Esophagus muscularis mucosa (tissue), 4 donors: Measurements from ENCODE around the gene SULF2.

Experiments
- EP300 ChIP-seq: sonication (generic); formaldehyde crosslinking; IDR thresholded peaks from one replicate; pipeline ENCODE4 v1.6.1; 2017; ENCODE audit warnings: antibody characterized with exemption
- POLR2A ChIP-seq: fragments of 450-650 bp; IDR thresholded peaks from one replicate; pipeline ENCODE4 v1.6.1; 2017; ENCODE audit warnings: antibody characterized with exemption, moderate library complexity, mild to moderate bottlenecking, low read depth
- POLR2AphosphoS5 ChIP-seq, 2 donors: sonication (generic); formaldehyde crosslinking; IDR thresholded peaks; one replicate each; pipeline ENCODE4 v1.6.1; 2017; ENCODE audit warnings: antibody characterized with exemption in 2 of 2
- TF ChIP-seq, protein P1 (sequence below), 3 experiments: fragments of 200-600 bp in 2 of 3; fragments of 450-650 bp in 1 of 3; sonication (generic) in 2 of 3; IDR thresholded peaks; one replicate each; pipeline ENCODE4 v1.5.1; 2017 to 2019; ENCODE audit warnings: antibody characterized with exemption in 3 of 3, mild to moderate bottlenecking in 2 of 3, moderate library complexity in 1 of 3

GRCh38 chr20:47638851-47639250 is 146.4 kb downstream of the SULF2 start:
- TF ChIP-seq POLR2AphosphoS5 (IDR thresholded peaks at IDR 0.05) (no peak), POLR2A (no peak), EP300 (no peak)
- TF ChIP-seq, protein P1, sequence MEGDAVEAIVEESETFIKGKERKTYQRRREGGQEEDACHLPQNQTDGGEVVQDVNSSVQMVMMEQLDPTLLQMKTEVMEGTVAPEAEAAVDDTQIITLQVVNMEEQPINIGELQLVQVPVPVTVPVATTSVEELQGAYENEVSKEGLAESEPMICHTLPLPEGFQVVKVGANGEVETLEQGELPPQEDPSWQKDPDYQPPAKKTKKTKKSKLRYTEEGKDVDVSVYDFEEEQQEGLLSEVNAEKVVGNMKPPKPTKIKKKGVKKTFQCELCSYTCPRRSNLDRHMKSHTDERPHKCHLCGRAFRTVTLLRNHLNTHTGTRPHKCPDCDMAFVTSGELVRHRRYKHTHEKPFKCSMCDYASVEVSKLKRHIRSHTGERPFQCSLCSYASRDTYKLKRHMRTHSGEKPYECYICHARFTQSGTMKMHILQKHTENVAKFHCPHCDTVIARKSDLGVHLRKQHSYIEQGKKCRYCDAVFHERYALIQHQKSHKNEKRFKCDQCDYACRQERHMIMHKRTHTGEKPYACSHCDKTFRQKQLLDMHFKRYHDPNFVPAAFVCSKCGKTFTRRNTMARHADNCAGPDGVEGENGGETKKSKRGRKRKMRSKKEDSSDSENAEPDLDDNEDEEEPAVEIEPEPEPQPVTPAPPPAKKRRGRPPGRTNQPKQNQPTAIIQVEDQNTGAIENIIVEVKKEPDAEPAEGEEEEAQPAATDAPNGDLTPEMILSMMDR (IDR thresholded peaks at IDR 0.05) = no peak
